GM19025 (cell line): ENCODE data around the gene STAU1.
"Not testable (repeated sequence)": the region's sequence is repeated elsewhere in the genome, so short reads cannot be mapped to it uniquely, and the experiment has no call there.

ENCODE experiments used
- ATAC-seq: cut with Tn5 transposase; IDR thresholded peaks from one replicate; pipeline ENCODE4 v1.9.1; 2021; ENCODE audit warnings: mild to moderate bottlenecking, low read depth, moderate library complexity; ENCODE audit not compliant: unreplicated experiment

Gene STAU1

GRCh38 chr20:49167811-49168507, 20.2 kb downstream of the STAU1 start:
- ATAC-seq = no peak

GRCh38 chr20:49166534-49167449, 21.3 kb downstream of the STAU1 start:
- no peak for ATAC-seq

GRCh38 chr20:49165611-49166010, 22.5 kb downstream of the STAU1 start:
- no peak for ATAC-seq

- ATAC-seq = no peak
Measured at GRCh38 chr20:49163696-49164095, 24.4 kb downstream of the STAU1 start.

- no peak for ATAC-seq
Measured at GRCh38 chr20:49161428-49162152, 26.5 kb downstream of the STAU1 start.

- no peak for ATAC-seq
Measured at GRCh38 chr20:49160057-49160929, 27.8 kb downstream of the STAU1 start.

- ATAC-seq = no peak
Measured at GRCh38 chr20:49157146-49157545, 31.0 kb downstream of the STAU1 start.

- ATAC-seq = no peak
Measured at GRCh38 chr20:49156481-49156880, 31.7 kb downstream of the STAU1 start.

- no peak for ATAC-seq
Measured at GRCh38 chr20:49151436-49151835, 36.7 kb downstream of the STAU1 start.

- ATAC-seq = no peak
Measured at GRCh38 chr20:49149281-49150045, 38.7 kb downstream of the STAU1 start.

GRCh38 chr20:49148601-49149000, 39.5 kb downstream of the STAU1 start:
- no peak for ATAC-seq

- no peak for ATAC-seq
Measured at GRCh38 chr20:49147296-49147695, 40.8 kb downstream of the STAU1 start.

GRCh38 chr20:49146442-49147225, 41.5 kb downstream of the STAU1 start:
- no peak for ATAC-seq

- ATAC-seq = no peak
Measured at GRCh38 chr20:49140834-49141233, 47.3 kb downstream of the STAU1 start.

- ATAC-seq = no peak
Measured at GRCh38 chr20:49140411-49140810, 47.7 kb downstream of the STAU1 start.

GRCh38 chr20:49138431-49138830, 49.7 kb downstream of the STAU1 start:
- no peak for ATAC-seq

- no peak for ATAC-seq
Measured at GRCh38 chr20:49136817-49137571, 51.1 kb downstream of the STAU1 start.

- ATAC-seq = not testable (repeated sequence)
Measured at GRCh38 chr20:49134797-49135196, 53.3 kb downstream of the STAU1 start.
